Endothelial cell of umbilical vein (primary cell): ENCODE results near the gene SDHB. TPM values are rescaled to one million over a fixed set of nuclear protein-coding genes. Genes with fewer than 3 reads are reported as not detected.

Experiments used
- BruUV-seq: library from RNA; stranded (reverse); fragments of 400-500 nt; replicated peaks from 2 replicates; lab custom pipeline; 2021; lab: Mats Ljungman, UMichigan
- CTCF ChIA-PET: fragments of 300-600, 350-600 bp; sonication (Branson Sonifier 250); formaldehyde crosslinking; loops from one replicate; lab custom pipeline; 2021; ENCODE audit warnings: antibody characterized with exemption, inconsistent platforms; lab: Charles Lee
- POLR2A ChIA-PET: fragments of 300-600, 350-600 bp; sonication (Branson Sonifier 250); formaldehyde crosslinking; loops from one replicate; lab custom pipeline; 2021; ENCODE audit warnings: antibody characterized with exemption, inconsistent platforms; lab: Charles Lee
- DNase-seq: peaks from one replicate; pipeline ENCODE4 v3.0.0-alpha.2; 2011; ENCODE audit warnings: low read depth, low spot score
- FAIRE-seq: peaks from 2 replicates; lab custom pipeline; 2011; peaks lifted over from hg19 to GRCh38; lab: Jason Lieb, UNC
- H2AFZ ChIP-seq: 2 replicates; pipeline ENCODE4 v1.6.0; 2012; ENCODE audit warnings: low read depth, low read length, control low read depth, inconsistent platforms
- H3K27ac ChIP-seq: 2 replicates; pipeline ENCODE4 v1.5.1; 2011; ENCODE audit warnings: low read depth, mild to moderate bottlenecking, control low read depth, low read length, moderate library complexity; ENCODE audit not compliant: insufficient read depth
- H3K27me3 ChIP-seq, 2 experiments: 2 replicates each; pipeline versions ENCODE4 v1.6.0 to v1.6.1; 2011; ENCODE audit warnings: low read length in 2 of 2, mixed read lengths in 1 of 2; ENCODE audit not compliant: control insufficient read depth in 2 of 2, insufficient read depth in 2 of 2
- H3K36me3 ChIP-seq, 2 experiments: 2 replicates in 1 of 2; 3 replicates in 1 of 2; pipeline ENCODE4 v1.5.1; 2011; ENCODE audit warnings: low read length in 2 of 2, mild to moderate bottlenecking in 1 of 2, moderate library complexity in 1 of 2; ENCODE audit not compliant: control insufficient read depth in 2 of 2, insufficient read depth in 2 of 2; ENCODE audit errors: extremely low read depth in 1 of 2
- H3K4me1 ChIP-seq: 3 replicates; pipeline ENCODE4 v1.5.1; 2011; ENCODE audit warnings: mild to moderate bottlenecking, low read length; ENCODE audit not compliant: control insufficient read depth, insufficient read depth; ENCODE audit errors: extremely low read depth
- H3K4me2 ChIP-seq: 2 replicates; pipeline ENCODE4 v1.6.1; 2011; ENCODE audit warnings: low read length, control low read depth, mixed read lengths; ENCODE audit not compliant: insufficient read depth
- H3K4me3 ChIP-seq, 3 experiments: fragments of 200-600 bp in 1 of 3; sonication (generic), shearing (Covaris generic) in 1 of 3; replicated peaks in 1 of 3; 2 replicates each; pipeline ENCODE4 v1.5.1; 2011 to 2016; ENCODE audit warnings: control low read depth in 3 of 3, low read length in 3 of 3, mild to moderate bottlenecking in 2 of 3, inconsistent platforms in 1 of 3, low read depth in 1 of 3, moderate library complexity in 1 of 3; ENCODE audit not compliant: insufficient read depth in 1 of 3
- H3K79me2 ChIP-seq: 2 replicates; pipeline ENCODE4 v1.6.0; 2012; ENCODE audit warnings: low read length, inconsistent platforms; ENCODE audit not compliant: control insufficient read depth, insufficient read depth
- H3K9ac ChIP-seq: replicated peaks from 2 replicates; pipeline ENCODE3; 2011; ENCODE audit warnings: low read length, control low read depth; ENCODE audit not compliant: insufficient read depth; ENCODE audit errors: extremely low read depth
- H3K9me1 ChIP-seq: replicated peaks from 3 replicates; pipeline ENCODE4 v1.6.0; 2011; ENCODE audit warnings: mild to moderate bottlenecking, low read length; ENCODE audit not compliant: control insufficient read depth, insufficient read depth; ENCODE audit errors: extremely low read depth
- H3K9me3 ChIP-seq: replicated peaks from 2 replicates; pipeline ENCODE4 v1.5.1; 2012; ENCODE audit warnings: low read length, inconsistent platforms; ENCODE audit not compliant: control insufficient read depth, insufficient read depth
- H4K20me1 ChIP-seq: replicated peaks from 2 replicates; pipeline ENCODE3; 2011; ENCODE audit warnings: mild to moderate bottlenecking, low read length; ENCODE audit not compliant: control insufficient read depth, insufficient read depth; ENCODE audit errors: extremely low read depth
- EZH2 ChIP-seq: IDR thresholded peaks from 2 replicates; pipeline ENCODE4 v1.6.1; 2012; ENCODE audit warnings: borderline replicate concordance, low read depth, mild to moderate bottlenecking, moderate library complexity, low read length, inconsistent platforms; ENCODE audit not compliant: severe bottlenecking
- FOS ChIP-seq: IDR thresholded peaks from 2 replicates; pipeline ENCODE4 v1.6.1; 2011; ENCODE audit warnings: mild to moderate bottlenecking, low read length, moderate library complexity, borderline replicate concordance; ENCODE audit not compliant: insufficient read depth
- JUN ChIP-seq: IDR thresholded peaks from 2 replicates; pipeline ENCODE4 v1.6.1; 2011; ENCODE audit warnings: borderline replicate concordance, low read depth; ENCODE audit not compliant: insufficient read length, insufficient read depth
- MYC ChIP-seq: IDR thresholded peaks from one replicate; pipeline ENCODE4 v1.6.1; 2011; ENCODE audit warnings: mild to moderate bottlenecking, low read depth, low read length
- POLR2AphosphoS5 ChIP-seq: IDR thresholded peaks from 2 replicates; pipeline ENCODE4 v1.6.1; 2012; ENCODE audit warnings: low read depth, mild to moderate bottlenecking, control low read depth, low read length, moderate library complexity; ENCODE audit not compliant: insufficient read depth
- dilution Hi-C: fragments of 300-500 bp; cut with MboI; formaldehyde crosslinking; loops from one replicate; pipeline ENCODE4 v1.15.0; 2019; ENCODE audit warnings: low sequenced_read_pairs; ENCODE audit not compliant: extremely low pct_ligation_motif_present
- intact Hi-C: fragments of 100-400 bp; cut with micrococcal nuclease; formaldehyde crosslinking; loops from one replicate; pipeline ENCODE4 v1.10.0; 2022
- polyA plus RNA-seq, 4 experiments: library from polyadenylated mRNA; depleted of rRNA in 3 of 4; stranded (reverse) in 3 of 4; unstranded in 1 of 4; fragments of >200 nt; gene quantifications; 2 replicates each; pipeline versions ENCODE4 v1.2.1 to v1.2.3, GENCODE V29; 2011 to 2012; ENCODE audit warnings: missing spikeins in 1 of 4
- total RNA-seq: library from RNA; stranded (reverse); gene quantifications from 2 replicates; pipeline ENCODE4 v1.2.3, GENCODE V29; 2021
- TF ChIP-seq, protein P1 (sequence below), 2 donors: IDR thresholded peaks; 1 replicate in 1 of 2; 2 replicates in 1 of 2; pipeline ENCODE4 v1.5.1; 2011; ENCODE audit warnings: low read length in 2 of 2, mild to moderate bottlenecking in 2 of 2, moderate library complexity in 2 of 2, control low read depth in 1 of 2, inconsistent platforms in 1 of 2, low read depth in 1 of 2; ENCODE audit not compliant: insufficient read depth in 1 of 2; ENCODE audit errors: extremely low read depth in 1 of 2

Gene SDHB
- total and polyA plus RNA-seq, 2 donors (not counting 3 experiments of a cell fraction or from before 2014, with no cell fraction given): 96.2 to 98.1 TPM

DNA sequence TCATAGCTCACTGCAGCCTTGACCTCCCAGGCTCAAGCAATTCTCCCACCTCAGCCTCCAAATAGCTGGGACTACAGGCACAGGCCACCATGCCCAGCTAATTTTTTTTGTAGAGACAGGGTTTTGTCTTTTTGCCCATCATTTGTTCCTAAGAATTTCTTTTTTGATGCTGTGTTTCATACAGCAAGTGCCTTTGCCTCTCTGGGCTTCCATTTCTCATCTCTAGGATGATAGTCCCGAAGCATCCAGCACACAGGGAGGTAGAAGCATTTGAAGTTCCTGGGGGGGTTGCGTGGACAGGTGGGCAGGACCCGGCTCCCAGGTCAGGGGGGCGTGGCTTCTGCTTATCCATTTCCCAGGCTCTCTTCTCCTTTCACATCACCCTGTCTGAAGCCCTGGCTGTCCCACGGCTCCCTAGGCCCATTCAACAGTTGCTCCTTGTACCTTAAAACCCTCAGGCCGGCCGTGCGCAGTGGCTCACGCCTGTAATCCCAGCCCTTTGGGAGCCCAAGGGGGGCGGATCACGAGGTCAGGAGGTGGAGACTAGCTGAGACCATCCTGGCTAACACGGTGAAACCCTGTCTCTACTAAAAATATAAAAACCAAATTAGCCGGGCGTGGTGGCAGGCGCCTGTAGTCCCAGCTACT lies 45.5 kb downstream of the SDHB start:
- Histone ChIP-seq H3K27ac (no peak overlapping the region), H3K36me3 (peaks cover 0 to 6% of the 10 kb centered on the region in 2 experiments), H3K9me3 (no peaks in the 10 kb centered on the region), H3K4me3 (no peak overlapping the region), H3K4me2 (no peak overlapping the region), H3K79me2 (no peaks in the 10 kb centered on the region), H3K27me3 (no peaks in the 10 kb centered on the region), H3K9ac (no peak overlapping the region), H3K9me1 (no peaks in the 10 kb centered on the region), H2AFZ (no peak overlapping the region), H3K4me1 (peaks cover 17% of the 10 kb centered on the region), H4K20me1 (no peaks in the 10 kb centered on the region)
- DNase-seq (no peak), FAIRE-seq (no peak)
- ChIA-PET CTCF (interaction anchor here (0.7 to 1.1 kb wide), 2 partner anchors 46 to 1885 kb away, joined by 3 to 4 read pairs; no protein-coding TSS in a partner anchor), POLR2A (no interaction called here)
- no TSS peak for BruUV-seq
- no peak for TF ChIP-seq FOS
- intact Hi-C loops: no loop called here
- dilution Hi-C loops: no loop called here

DNA sequence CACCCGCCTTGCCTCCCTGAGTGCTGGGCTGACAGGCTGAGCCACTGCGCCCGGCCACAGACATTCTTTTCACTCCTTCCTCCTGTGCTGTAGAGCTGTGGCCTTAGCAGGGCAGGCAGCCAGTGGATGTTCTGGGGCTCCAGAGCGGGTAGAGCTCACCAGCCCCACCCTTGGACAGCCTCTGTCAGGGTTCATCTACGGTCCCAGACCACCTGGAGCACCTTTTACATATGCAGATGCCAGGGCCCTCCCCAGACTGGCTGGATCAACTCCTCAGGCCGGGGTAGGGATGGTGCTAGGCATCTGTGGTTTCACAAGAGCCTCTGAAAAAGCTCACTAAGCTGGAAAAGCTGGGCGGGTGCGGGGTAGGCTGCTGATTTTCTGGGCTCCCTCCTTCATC lies 46.7 kb downstream of the SDHB start:
- no peaks in the 10 kb centered on the region for H3K79me2 ChIP-seq
- dilution Hi-C loops: no loop called here
- H3K4me2 ChIP-seq: no peak overlapping the region
- no peak overlapping the region for H2AFZ ChIP-seq
- ChIA-PET POLR2A (interaction anchor here (0.7 kb wide), 1 partner anchor 39 kb away, joined by 3 read pairs; no protein-coding TSS in a partner anchor), CTCF (no interaction called here)
- no peaks in the 10 kb centered on the region for H4K20me1 ChIP-seq
- FAIRE-seq (no peak), DNase-seq (no peak)
- intact Hi-C loops: no loop called here
- no peak overlapping the region for H3K4me3 ChIP-seq
- TF ChIP-seq MYC (no peak), POLR2AphosphoS5 (no peak), EZH2 (no peak), JUN (no peak), FOS (no peak)
- TF ChIP-seq, protein P1, sequence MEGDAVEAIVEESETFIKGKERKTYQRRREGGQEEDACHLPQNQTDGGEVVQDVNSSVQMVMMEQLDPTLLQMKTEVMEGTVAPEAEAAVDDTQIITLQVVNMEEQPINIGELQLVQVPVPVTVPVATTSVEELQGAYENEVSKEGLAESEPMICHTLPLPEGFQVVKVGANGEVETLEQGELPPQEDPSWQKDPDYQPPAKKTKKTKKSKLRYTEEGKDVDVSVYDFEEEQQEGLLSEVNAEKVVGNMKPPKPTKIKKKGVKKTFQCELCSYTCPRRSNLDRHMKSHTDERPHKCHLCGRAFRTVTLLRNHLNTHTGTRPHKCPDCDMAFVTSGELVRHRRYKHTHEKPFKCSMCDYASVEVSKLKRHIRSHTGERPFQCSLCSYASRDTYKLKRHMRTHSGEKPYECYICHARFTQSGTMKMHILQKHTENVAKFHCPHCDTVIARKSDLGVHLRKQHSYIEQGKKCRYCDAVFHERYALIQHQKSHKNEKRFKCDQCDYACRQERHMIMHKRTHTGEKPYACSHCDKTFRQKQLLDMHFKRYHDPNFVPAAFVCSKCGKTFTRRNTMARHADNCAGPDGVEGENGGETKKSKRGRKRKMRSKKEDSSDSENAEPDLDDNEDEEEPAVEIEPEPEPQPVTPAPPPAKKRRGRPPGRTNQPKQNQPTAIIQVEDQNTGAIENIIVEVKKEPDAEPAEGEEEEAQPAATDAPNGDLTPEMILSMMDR (IDR thresholded peaks at IDR 0.05; ENCODE audit: extremely low read depth in 1 of 2, insufficient read depth in 1 of 2, low read depth in 1 of 2, low read length in 2 of 2): no peak
- peaks cover 17% of the 10 kb centered on the region for H3K4me1 ChIP-seq
- BruUV-seq: no TSS peak
- H3K9ac ChIP-seq: no peak overlapping the region
- no peaks in the 10 kb centered on the region for H3K9me1 ChIP-seq
- no peaks in the 10 kb centered on the region for H3K9me3 ChIP-seq
- H3K27ac ChIP-seq: no peak overlapping the region
- H3K36me3 ChIP-seq: peaks cover 0 to 15% of the 10 kb centered on the region in 2 experiments
- H3K27me3 ChIP-seq: no peaks in the 10 kb centered on the region
